Rectal smooth muscle tissue (tissue), 1 donor: Measurements from ENCODE around the gene PA2G4.
A peak's percentile ranks its signal among the peaks of the same experiment; 100 is the strongest.

ENCODE experiments used
- H3K27ac ChIP-seq: one replicate; pipeline ENCODE4 v1.7.0; 2013; ENCODE audit warnings: low read depth, low read length, inconsistent platforms
- H3K27me3 ChIP-seq: one replicate; pipeline ENCODE4 v1.7.0; 2013; ENCODE audit warnings: low read length; ENCODE audit not compliant: control insufficient read depth, insufficient read depth
- H3K36me3 ChIP-seq: one replicate; pipeline ENCODE4 v1.7.0; 2013; ENCODE audit warnings: low read length; ENCODE audit not compliant: control insufficient read depth, insufficient read depth
- H3K4me1 ChIP-seq: one replicate; pipeline ENCODE4 v1.7.0; 2013; ENCODE audit warnings: low read length; ENCODE audit not compliant: control insufficient read depth, insufficient read depth
- H3K4me3 ChIP-seq: one replicate; pipeline ENCODE4 v1.7.0; 2013; ENCODE audit warnings: low read length
- H3K9ac ChIP-seq: one replicate; pipeline ENCODE4 v1.7.0; 2013; ENCODE audit warnings: low read length

Gene PA2G4

GRCh38 chr12:56081393-56082347, 22.7 kb upstream of the PA2G4 start:
- Histone ChIP-seq H3K4me3 (peak overlapping the region; percentile 72), H3K4me1 (no peaks in the 10 kb centered on the region), H3K9ac (peak overlapping the region; percentile 75), H3K27ac (no peak overlapping the region), H3K36me3 (peaks cover 2% of the 10 kb centered on the region), H3K27me3 (no peaks in the 10 kb centered on the region)

- Histone ChIP-seq H3K36me3 (peaks cover 2% of the 10 kb centered on the region), H3K27ac (no peak overlapping the region), H3K27me3 (no peaks in the 10 kb centered on the region), H3K9ac (no peak overlapping the region), H3K4me1 (no peaks in the 10 kb centered on the region), H3K4me3 (peak overlapping the region; percentile 72)
Measured at GRCh38 chr12:56082382-56082781, 22.0 kb upstream of the PA2G4 start.

- peak overlapping the region; percentile 72 for H3K4me3 ChIP-seq
- peaks cover 2% of the 10 kb centered on the region for H3K36me3 ChIP-seq
- no peaks in the 10 kb centered on the region for H3K27me3 ChIP-seq
- H3K27ac ChIP-seq = no peak overlapping the region
- H3K4me1 ChIP-seq = no peaks in the 10 kb centered on the region
- no peak overlapping the region for H3K9ac ChIP-seq
Measured at GRCh38 chr12:56082967-56083366, 21.4 kb upstream of the PA2G4 start.

DNA sequence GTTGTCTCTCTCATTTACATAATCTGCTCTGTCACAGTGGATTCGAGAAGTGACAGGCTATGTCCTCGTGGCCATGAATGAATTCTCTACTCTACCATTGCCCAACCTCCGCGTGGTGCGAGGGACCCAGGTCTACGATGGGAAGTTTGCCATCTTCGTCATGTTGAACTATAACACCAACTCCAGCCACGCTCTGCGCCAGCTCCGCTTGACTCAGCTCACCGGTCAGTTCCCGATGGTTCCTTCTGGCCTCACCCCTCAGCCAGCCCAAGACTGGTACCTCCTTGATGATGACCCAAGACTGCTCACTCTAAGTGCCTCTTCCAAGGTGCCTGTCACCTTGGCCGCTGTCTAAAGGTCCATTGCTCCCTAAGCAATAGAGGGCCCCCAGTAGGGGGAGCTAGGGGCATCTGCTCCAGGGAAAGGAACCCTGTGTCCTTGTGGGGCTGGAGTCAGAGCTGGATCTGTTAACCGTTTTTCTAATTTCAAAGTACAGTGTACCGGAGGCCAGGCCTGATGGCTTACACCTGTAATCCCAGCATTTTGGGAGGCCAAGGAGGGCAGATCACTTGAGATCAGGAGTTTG, 19.3 kb upstream of the PA2G4 start:
- Histone ChIP-seq H3K4me3 (no peak overlapping the region), H3K27ac (no peak overlapping the region), H3K27me3 (no peaks in the 10 kb centered on the region), H3K9ac (no peak overlapping the region), H3K4me1 (no peaks in the 10 kb centered on the region), H3K36me3 (peaks cover 5% of the 10 kb centered on the region)

GRCh38 chr12:56086096-56086495, 18.3 kb upstream of the PA2G4 start:
- Histone ChIP-seq H3K36me3 (peaks cover 5% of the 10 kb centered on the region), H3K27ac (no peak overlapping the region), H3K4me1 (no peaks in the 10 kb centered on the region), H3K9ac (no peak overlapping the region), H3K27me3 (no peaks in the 10 kb centered on the region), H3K4me3 (no peak overlapping the region)

GRCh38 chr12:56086608-56087007, 17.8 kb upstream of the PA2G4 start:
- H3K27ac ChIP-seq = no peak overlapping the region
- H3K4me3 ChIP-seq = no peak overlapping the region
- no peak overlapping the region for H3K9ac ChIP-seq

DNA sequence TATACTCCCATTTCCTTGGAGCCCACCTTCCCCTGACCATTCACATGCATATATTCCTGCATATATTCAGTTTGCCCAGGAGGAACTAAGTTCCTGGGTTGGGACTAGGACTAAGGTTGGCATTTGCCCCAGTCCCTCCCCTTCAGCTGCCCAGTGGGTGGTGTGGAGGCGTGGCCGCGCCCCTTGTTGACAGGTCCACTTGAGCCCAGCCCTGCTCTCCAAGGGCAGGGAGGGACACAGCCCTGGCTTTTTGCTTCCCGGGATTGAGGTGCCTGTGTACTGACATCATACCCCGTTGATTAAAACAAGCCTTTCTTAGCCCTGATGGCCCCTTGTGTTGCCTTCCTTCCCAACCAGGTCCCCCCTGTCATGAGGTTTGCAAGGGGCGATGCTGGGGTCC, 17.1 kb upstream of the PA2G4 start:
- Histone ChIP-seq H3K36me3 (peaks cover 5% of the 10 kb centered on the region), H3K4me3 (no peak overlapping the region), H3K27me3 (no peaks in the 10 kb centered on the region), H3K4me1 (no peaks in the 10 kb centered on the region), H3K27ac (no peak overlapping the region), H3K9ac (no peak overlapping the region)

More at GRCh38 chr12:56086608-56087007, 17.8 kb upstream of the PA2G4 start:
- no peaks in the 10 kb centered on the region for H3K4me1 ChIP-seq
- H3K36me3 ChIP-seq = peaks cover 5% of the 10 kb centered on the region
- no peaks in the 10 kb centered on the region for H3K27me3 ChIP-seq

- no peaks in the 10 kb centered on the region for H3K4me1 ChIP-seq
- H3K27ac ChIP-seq = no peak overlapping the region
- H3K36me3 ChIP-seq = peaks cover 1% of the 10 kb centered on the region
- no peak overlapping the region for H3K9ac ChIP-seq
- H3K27me3 ChIP-seq = no peaks in the 10 kb centered on the region
- H3K4me3 ChIP-seq = no peak overlapping the region
Measured at GRCh38 chr12:56097738-56098137, 6.6 kb upstream of the PA2G4 start.

DNA sequence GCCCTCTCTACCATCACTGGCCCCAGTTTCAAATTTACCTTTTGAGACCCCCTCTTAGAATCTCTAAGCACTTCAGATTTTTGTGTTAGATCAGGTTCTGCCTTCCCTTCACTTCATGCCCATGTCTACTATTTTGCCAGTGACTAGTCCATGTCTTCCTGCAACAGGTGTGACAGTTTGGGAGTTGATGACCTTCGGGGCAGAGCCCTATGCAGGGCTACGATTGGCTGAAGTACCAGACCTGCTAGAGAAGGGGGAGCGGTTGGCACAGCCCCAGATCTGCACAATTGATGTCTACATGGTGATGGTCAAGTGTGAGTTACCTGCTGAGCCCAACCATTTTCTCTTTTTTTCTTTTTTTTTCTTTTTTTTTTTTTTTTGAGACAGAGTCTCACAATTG, 5.8 kb upstream of the PA2G4 start:
- no peaks in the 10 kb centered on the region for H3K27me3 ChIP-seq
- H3K27ac ChIP-seq = no peak overlapping the region
- H3K4me1 ChIP-seq = no peaks in the 10 kb centered on the region
- H3K36me3 ChIP-seq = no peaks in the 10 kb centered on the region
- H3K9ac ChIP-seq = no peak overlapping the region
- H3K4me3 ChIP-seq = no peak overlapping the region

DNA sequence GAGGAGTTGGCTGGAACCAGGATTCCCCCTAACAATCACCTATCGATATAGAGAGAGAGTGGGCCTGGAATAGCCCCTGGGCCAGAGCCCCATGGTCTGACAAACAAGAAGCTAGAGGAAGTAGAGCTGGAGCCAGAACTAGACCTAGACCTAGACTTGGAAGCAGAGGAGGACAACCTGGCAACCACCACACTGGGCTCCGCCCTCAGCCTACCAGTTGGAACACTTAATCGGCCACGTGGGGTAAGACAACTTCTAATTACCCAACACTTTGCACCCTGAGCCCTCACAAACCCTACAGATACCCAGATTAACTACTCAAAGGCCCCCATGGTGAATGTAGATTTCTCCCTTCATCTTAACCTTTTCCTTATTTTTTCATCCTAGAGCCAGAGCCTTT, 4.6 kb upstream of the PA2G4 start:
- Histone ChIP-seq H3K27me3 (no peaks in the 10 kb centered on the region), H3K9ac (no peak overlapping the region), H3K36me3 (no peaks in the 10 kb centered on the region), H3K4me1 (no peaks in the 10 kb centered on the region), H3K27ac (no peak overlapping the region), H3K4me3 (no peak overlapping the region)

DNA sequence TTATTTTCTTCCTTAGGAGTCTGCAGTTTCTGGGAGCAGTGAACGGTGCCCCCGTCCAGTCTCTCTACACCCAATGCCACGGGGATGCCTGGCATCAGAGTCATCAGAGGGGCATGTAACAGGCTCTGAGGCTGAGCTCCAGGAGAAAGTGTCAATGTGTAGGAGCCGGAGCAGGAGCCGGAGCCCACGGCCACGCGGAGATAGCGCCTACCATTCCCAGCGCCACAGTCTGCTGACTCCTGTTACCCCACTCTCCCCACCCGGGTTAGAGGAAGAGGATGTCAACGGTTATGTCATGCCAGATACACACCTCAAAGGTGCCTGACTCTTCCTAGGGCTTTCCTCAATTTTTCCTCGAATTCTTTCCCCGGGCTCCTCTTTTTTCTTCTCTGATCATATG, 3.3 kb upstream of the PA2G4 start:
- Histone ChIP-seq H3K27ac (no peak overlapping the region), H3K4me3 (no peak overlapping the region), H3K9ac (no peak overlapping the region), H3K4me1 (peaks cover 9% of the 10 kb centered on the region), H3K36me3 (no peaks in the 10 kb centered on the region), H3K27me3 (no peaks in the 10 kb centered on the region)

DNA sequence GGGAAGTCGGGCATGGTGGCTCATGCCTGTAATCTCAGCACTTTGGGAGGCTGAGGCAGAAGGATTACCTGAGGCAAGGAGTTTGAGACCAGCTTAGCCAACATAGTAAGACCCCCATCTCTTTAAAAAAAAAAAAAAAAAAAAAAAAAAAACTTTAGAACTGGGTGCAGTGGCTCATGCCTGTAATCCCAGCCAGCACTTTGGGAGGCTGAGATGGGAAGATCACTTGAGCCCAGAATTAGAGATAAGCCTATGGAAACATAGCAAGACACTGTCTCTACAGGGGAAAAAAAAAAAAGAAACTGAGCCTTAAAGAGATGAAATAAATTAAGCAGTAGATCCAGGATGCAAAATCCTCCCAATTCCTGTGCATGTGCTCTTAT, 1.7 kb upstream of the PA2G4 start:
- no peak overlapping the region for H3K9ac ChIP-seq
- peaks cover 9% of the 10 kb centered on the region for H3K36me3 ChIP-seq
- no peaks in the 10 kb centered on the region for H3K27me3 ChIP-seq
- no peak overlapping the region for H3K4me3 ChIP-seq
- H3K4me1 ChIP-seq = peaks cover 12% of the 10 kb centered on the region
- no peak overlapping the region for H3K27ac ChIP-seq
